Measurements from ENCODE around the gene CTNNA2.

- no peak for TF ChIP-seq EP300 (IDR thresholded peaks at IDR 0.05)
- TF ChIP-seq, protein P1, sequence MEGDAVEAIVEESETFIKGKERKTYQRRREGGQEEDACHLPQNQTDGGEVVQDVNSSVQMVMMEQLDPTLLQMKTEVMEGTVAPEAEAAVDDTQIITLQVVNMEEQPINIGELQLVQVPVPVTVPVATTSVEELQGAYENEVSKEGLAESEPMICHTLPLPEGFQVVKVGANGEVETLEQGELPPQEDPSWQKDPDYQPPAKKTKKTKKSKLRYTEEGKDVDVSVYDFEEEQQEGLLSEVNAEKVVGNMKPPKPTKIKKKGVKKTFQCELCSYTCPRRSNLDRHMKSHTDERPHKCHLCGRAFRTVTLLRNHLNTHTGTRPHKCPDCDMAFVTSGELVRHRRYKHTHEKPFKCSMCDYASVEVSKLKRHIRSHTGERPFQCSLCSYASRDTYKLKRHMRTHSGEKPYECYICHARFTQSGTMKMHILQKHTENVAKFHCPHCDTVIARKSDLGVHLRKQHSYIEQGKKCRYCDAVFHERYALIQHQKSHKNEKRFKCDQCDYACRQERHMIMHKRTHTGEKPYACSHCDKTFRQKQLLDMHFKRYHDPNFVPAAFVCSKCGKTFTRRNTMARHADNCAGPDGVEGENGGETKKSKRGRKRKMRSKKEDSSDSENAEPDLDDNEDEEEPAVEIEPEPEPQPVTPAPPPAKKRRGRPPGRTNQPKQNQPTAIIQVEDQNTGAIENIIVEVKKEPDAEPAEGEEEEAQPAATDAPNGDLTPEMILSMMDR (IDR thresholded peaks at IDR 0.05): no peak
Observed at GRCh38 chr2:80312282-80312839, 799.5 kb downstream of the CTNNA2 start.
